HT-29 (cell line): Measurements from ENCODE around the gene DOCK7. TPM values are rescaled to one million over a fixed set of nuclear protein-coding genes. Genes with fewer than 3 reads are reported as not detected.
A peak's percentile ranks its signal among the peaks of the same experiment; 100 is the strongest.
"Not testable (repeated sequence)": the region's sequence is repeated elsewhere in the genome, so short reads cannot be mapped to it uniquely, and the experiment has no call there.

Experiments used
- DNase-seq: peaks from one replicate; pipeline ENCODE4 v3.0.0-alpha.2; 2015; ENCODE audit warnings: low spot score
- total RNA-seq: library from RNA; depleted of rRNA; stranded (reverse); fragments of >200 nt; shearing (Covaris generic); gene quantifications from 2 replicates; pipeline ENCODE4 v1.2.3, GENCODE V29; 2014; rRNA removed

DOCK7 gene
- total RNA-seq, result 10.5 and 14.5 TPM in 2 replicates

GRCh38 chr1:62687903-62688686, at the start of gene DOCK7:
Gene DOCK7 (minus strand): TSS chr1:62688386. CDS start chr1:62688264, 122 bp downstream.
- peak; percentile 83 for DNase-seq

DNA sequence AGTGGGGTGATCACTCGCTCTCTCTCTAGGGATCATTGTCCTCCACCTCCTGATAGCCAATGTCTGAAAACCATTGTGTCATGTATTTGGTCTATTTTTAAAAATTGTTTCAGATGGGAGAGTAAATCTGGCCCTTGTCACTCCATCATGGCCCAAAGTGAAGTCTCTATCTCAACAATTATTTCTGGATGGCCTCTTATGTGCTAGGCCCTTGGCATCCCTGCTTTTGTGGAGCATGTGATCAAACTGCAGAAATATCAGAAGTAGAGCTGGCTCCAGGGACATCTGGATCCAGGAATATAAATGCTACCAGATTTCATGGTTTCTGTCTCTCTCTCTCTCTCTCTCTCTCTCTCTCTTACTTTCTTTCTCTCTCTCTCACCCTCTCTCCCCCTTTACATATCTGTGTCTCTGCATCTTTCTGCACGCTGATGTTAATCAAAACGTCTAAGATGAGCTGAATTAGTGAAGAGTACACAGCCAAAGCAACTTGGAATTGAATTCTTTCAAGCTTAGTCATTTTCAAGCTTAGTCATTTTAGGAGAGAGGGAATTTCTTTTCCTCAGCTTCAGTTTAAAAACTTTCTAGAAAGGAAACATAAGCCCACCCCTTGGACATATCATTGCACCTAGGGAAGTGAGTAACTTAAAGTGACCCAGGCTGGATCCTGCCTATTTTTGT, 47.4 kb upstream of the DOCK7 start:
- DNase-seq, result no peak

GRCh38 chr1:62732331-62732730, 44.1 kb upstream of the DOCK7 start:
- DNase-seq, result no peak

DNA sequence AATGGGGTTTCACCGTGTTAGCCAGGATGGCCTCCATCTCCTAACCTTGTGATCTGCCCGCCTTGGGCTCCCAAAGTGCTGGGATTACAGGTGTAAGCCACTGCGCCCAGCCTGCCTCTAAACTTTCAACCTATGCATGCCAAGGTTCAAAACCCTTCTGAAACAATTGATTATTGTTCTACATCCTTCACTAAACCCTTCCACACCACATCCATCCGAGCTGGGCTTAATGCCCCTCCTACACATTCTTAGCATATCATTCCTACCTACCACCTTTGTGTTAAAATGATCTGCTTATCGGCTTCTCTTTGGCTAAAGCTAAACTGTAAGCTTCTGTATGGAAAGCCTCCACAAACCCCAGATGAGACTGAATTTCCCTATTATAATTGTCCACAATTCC, 40.8 kb upstream of the DOCK7 start:
- DNase-seq, result no peak

- no peak for DNase-seq
Measured at GRCh38 chr1:62727656-62728407, 39.6 kb upstream of the DOCK7 start.

DNA sequence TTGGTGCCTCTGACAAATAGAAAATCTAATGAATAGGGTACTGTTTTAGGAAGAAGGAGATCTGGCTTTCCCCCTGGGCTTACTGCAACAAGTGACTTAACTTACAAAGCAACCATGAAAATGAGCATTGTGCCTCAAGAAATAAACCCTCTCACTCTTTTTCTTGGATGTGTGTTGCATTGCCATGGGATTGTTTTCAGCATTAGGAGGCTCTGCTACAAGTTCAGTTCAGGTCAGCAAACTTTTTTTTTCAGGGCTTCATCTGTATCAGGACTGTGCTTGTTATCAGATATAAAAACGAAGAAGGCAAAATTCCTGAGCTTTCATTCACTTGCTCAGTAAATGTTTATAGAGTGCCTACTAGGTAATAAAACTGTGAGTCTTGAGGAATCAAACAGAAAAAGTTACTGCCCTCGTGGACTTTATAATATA, 37.8 kb upstream of the DOCK7 start:
- no peak for DNase-seq

GRCh38 chr1:62725255-62725654, 37.1 kb upstream of the DOCK7 start:
- no peak for DNase-seq

- no peak for DNase-seq
Measured at GRCh38 chr1:62724430-62724829, 36.2 kb upstream of the DOCK7 start.

DNA sequence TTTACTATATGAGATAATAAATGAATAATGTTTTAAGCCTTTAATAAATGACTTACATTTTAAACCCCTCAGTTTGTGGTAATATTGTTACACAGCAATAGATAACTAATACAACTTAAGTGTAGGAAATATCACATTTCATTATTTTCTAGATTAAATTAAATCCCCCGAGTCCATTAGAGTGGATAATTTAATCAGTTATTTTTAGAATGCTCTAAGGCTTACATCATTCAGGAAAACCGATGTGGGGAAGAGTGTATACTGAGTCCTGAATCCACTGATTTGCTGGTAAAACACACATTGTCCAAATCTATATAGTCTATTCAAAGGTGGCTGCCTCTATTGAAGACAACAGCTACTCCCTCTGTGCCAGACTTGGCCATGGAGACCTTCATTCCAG, 35.7 kb upstream of the DOCK7 start:
- no peak for DNase-seq

- DNase-seq, result no peak
Measured at GRCh38 chr1:62722796-62723195, 34.6 kb upstream of the DOCK7 start.

- DNase-seq, result no peak
Measured at GRCh38 chr1:62720946-62721554, 32.9 kb upstream of the DOCK7 start.

DNA sequence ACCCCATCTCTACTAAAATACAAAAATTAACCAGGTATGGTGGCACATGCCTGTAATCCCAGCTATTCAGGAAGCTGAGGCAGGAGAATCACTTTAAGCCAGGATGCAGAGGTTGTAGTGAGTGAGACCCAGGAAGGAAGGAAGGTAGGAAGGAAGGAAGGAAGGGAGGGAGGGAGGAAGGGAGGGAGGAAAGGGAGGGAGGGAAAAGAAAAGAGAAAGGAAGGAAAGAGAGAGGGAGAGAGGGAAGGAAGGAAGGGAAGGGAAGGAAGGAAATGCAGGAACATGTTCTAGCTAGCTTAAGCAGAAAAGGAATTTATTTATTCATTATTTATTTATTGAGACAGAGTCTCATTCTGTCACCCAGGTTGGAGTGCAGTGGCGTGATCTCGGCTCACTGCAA, 30.2 kb upstream of the DOCK7 start:
- DNase-seq, result not testable (repeated sequence)

GRCh38 chr1:62717483-62717882, 29.3 kb upstream of the DOCK7 start:
- DNase-seq, result no peak

DNA sequence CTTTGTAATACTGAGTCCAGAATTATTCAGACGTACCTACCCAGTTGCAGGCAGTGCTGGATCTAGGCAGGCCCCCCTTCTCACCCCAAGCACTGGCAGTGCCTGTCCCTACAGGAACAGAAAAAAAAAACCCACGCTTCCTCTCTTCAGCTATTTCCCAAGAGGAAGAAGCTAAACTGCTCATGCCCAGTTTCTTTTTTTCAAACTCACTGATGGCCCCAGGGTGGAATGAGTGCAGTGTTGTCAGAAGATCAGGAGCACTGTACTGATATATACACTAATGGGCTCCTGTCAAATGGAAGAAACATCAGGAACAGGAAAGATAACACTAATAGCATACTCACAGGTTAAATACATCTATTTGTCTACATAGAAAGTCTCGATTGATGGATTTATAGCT, 28.2 kb upstream of the DOCK7 start:
- no peak for DNase-seq

GRCh38 chr1:62712336-62713243, 24.4 kb upstream of the DOCK7 start:
- no peak for DNase-seq

- no peak for DNase-seq
Measured at GRCh38 chr1:62707744-62708120, 19.5 kb upstream of the DOCK7 start.

- no peak for DNase-seq
Measured at GRCh38 chr1:62706985-62707743, 19.0 kb upstream of the DOCK7 start.

DNA sequence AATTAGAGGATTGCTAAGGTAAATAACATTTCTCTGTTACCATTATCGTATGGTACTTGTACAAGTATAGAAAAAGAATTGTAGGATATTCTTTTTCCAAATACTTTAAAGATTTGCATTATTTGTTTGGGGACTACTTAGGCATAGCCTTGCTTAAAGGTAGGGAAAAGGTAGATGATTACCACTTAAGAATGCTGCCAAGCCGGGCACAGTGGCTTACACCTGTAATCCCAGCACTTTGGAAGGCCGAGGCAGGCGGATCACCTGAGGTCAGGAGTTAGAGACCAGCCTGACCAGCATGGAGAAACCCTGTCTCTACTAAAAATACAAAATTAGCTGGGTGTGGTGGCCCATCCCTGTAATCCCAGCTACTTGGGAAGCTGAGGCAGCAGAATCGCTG, 10.0 kb upstream of the DOCK7 start:
- DNase-seq, result not testable (repeated sequence)

DNA sequence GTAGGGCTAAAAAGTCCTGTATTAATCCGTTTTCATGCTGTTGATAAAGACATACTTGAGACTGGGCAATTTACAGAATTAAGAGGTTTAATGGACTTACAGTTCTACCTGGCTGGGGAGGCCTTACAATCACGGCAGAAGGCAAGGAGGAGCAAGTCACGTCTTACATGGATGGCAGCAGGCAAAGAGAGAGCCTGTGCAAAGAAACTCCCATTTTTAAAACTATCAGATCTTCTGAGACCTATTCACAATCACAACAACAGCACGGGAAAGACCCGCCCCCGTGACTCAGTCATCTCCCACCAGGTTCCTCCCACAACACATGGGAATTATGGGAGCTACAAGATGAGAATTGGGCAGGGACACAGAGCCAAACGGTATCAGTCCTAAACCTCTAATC, 6.3 kb upstream of the DOCK7 start:
- DNase-seq, result not testable (repeated sequence)

DNA sequence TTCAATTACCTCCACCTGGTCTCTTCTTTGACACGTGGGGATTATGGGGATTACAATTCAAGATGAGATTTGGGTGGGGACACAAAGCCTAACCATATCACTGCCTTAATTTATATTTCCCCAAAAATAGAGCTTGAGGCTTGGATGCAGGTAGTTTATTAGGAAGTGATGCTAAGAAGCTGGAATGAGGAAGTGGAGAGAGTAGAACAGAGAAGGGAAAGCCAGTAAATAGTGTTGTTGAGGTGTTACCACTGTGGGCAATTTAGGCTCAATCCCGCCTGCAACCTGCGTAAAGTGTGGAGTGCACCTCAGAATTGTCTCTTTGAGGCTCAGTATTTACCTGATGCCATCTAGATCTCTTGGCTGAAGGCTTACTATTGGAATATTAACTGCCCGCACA, 4.9 kb upstream of the DOCK7 start:
- DNase-seq, result no peak
